Measurements from ENCODE around the gene KCNH3.

DNA sequence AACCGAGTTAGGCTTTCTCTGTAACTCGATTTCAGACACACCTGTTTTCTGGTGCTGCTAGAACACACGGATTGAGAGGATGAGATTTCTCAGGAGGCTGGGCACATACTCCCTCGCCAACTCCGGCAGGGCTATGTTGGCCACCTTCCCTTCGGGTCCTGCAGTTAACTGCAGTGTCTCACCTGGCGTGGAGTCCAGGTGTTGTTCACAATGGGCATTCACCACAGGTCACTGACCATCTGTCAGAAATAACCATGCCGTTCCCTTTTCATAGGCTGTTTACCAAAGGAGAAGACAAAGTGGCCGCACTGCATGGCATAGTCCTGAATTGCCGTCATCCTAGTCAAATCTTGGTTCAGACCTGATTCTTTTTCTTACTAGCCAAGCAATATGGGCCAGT, 5.5 kb upstream of the KCNH3 start:
- TF ChIP-seq, protein P1, sequence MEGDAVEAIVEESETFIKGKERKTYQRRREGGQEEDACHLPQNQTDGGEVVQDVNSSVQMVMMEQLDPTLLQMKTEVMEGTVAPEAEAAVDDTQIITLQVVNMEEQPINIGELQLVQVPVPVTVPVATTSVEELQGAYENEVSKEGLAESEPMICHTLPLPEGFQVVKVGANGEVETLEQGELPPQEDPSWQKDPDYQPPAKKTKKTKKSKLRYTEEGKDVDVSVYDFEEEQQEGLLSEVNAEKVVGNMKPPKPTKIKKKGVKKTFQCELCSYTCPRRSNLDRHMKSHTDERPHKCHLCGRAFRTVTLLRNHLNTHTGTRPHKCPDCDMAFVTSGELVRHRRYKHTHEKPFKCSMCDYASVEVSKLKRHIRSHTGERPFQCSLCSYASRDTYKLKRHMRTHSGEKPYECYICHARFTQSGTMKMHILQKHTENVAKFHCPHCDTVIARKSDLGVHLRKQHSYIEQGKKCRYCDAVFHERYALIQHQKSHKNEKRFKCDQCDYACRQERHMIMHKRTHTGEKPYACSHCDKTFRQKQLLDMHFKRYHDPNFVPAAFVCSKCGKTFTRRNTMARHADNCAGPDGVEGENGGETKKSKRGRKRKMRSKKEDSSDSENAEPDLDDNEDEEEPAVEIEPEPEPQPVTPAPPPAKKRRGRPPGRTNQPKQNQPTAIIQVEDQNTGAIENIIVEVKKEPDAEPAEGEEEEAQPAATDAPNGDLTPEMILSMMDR (IDR thresholded peaks at IDR 0.05): no peak
- no peak for TF ChIP-seq POLR2A (IDR thresholded peaks at IDR 0.05)

Measured in testis (tissue), 2 donors.